Mesenteric fat pad (tissue), 1 donor: Measurements from ENCODE around the gene XAGE5. TPM values are rescaled to one million over a fixed set of nuclear protein-coding genes. Genes with fewer than 3 reads are reported as not detected.
"Not testable (repeated sequence)": the region's sequence is repeated elsewhere in the genome, so short reads cannot be mapped to it uniquely, and the experiment has no call there.

Source experiments
- DNase-seq: peaks from one replicate; pipeline ENCODE4 v3.0.0-alpha.2; 2020; ENCODE audit warnings: low spot score
- long read RNA-seq: library from polyadenylated mRNA; unstranded; transcript quantifications from one replicate; pipeline ENCODE4 v2.0.0, GENCODE V29; 2020
- total RNA-seq: library from RNA; stranded (reverse); fragmentation: NEBNext Ultra II Directional; extraction: Animal tissue kit (Norgen Biotek cat#: 25700); gene quantifications from one replicate; pipeline ENCODE4 v1.2.1, GENCODE V29; 2021
- donor health status: DM: yes; HTN: yes; CAD: no.

Gene XAGE5, protein sequence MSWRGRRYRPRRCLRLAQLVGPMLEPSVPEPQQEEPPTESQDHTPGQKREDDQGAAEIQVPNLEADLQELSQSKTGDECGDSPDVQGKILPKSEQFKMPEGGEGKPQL
- not detected for total RNA-seq
- long read RNA-seq: 0 reads

DNA sequence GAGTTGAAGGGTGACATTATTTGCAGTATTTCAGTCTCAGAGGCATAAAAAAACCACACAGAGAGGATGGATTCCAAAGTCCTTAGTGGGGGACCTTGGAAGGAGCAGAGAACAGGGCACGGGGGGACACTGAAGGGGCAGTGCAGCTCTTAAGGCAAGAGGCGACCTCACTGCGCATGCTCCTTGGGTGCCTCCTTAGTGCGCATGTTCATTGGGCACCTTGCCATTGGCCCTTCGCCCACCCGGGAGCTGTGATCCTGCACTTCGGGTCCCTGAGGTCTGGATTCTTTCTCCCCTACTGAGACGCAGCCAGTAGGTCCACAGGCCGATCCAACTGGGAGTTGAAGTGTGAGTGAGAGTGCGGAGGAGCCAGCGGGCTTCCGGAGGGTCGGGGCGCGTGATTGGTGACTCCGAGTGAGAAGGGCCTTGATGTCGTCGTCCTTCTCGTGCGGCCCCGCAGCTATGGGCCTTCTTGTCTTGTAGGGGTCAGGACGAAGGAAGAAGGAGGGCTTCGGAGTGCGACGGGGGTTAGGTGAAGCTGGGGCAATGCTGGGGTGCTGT, at the start of gene XAGE5:
XAGE5 (plus strand) TSS at position 223 of the 561 bp plus-strand sequence. CDS start 1,280 bp downstream, outside the sequence.
- no peak for DNase-seq

DNA sequence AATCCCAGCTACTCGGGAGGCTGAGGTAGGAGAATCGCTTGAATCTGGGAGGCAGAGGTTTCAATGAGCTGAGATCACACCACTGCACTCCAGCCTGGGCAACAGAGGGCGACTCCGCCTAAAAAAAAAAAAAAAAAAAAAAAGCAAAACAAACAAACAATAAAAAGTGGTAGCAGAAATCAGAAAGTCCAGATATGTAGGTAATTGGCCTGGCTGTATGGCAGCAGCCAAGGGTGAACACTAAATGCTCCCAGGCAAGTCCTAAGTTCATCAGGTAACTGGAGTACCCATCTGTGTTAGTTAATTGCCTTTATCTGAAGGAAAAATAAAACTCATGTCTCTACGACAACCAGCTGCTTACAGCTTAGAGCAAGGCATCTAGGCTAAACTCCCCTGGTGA, 45.1 kb upstream of the XAGE5 start:
- not testable (repeated sequence) for DNase-seq

DNA sequence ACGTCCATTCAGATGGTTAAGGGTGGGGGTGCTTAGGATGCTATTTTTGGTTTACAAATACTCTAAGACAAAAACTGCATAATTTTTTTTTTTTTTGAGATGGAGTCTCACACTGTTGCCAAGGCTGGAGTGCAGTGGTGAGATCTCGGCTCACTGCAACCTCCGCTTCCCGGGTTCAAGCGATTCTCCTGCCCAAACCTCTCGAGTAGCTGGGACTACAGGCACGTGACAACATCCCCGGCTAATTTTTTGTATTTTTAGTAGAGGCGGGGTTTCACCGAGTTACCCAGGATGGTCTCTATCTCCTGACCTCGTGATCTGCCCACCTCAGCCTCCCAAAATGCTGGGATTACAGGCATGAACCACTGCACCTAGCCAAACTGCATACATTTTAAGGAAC, 37.6 kb upstream of the XAGE5 start:
- DNase-seq: peak; percentile 59

DNA sequence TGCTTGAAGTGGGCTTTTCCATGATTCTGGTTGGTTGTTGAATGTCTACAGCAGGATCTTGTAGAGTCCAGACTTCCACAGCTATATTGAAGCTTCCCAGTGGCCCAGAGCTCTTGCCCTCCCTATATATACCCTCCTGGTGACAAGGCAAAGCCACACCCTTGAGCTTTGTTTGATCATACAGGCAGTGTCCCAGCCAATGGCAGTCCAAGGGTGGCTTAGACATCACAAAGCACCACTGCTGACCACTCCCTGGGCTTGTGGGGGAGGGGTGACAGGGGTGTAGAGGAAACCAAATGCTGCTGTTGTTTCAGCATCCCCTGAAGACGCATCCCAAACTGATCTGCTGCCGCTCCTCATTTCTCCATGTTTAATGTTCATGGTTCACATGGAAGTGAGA, 13.8 kb upstream of the XAGE5 start, which contains the start of gene SPANXN5:
SPANXN5 (minus strand) TSS at position 101 of the 400 bp plus-strand sequence; CDS start at position 22, 79 bp downstream.
- not testable (repeated sequence) for DNase-seq

DNA sequence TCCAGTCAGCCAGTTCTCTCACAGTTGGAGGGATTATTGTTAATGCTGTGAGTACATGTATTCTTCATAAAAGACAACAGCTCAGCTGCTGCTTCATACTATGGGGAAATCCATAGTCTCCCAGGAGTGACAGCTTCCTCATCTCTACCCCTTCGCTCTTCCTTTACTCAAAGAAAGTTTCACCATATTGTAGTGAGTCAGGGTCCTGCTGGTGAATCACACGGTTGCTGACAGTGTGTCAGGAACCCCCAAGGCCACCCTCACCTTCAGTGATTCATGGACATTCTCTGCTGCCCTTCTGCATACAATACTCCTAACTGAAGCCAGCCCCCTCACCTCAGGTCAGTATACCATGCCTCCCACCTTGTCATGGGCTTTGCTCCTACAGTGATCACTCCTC, 6.2 kb upstream of the XAGE5 start:
- not testable (repeated sequence) for DNase-seq

DNA sequence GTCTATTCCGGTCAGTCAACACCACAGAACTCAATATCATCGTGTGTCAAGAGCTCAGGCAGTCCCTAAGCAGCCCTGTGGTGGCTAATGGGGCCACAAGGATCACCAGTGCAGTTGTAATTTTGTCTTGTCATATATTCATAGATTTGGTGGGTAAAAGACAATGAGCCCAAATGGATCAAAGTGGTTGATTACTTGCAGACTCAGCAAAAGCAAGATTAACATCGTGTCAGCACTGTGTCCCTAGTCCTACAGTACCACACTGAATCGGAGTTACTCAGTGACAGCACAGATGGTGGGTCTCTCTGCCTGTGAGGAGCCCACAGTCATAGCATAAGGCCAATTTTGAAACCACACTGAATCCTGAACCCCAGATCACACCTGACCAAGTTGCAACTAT, 8.7 kb downstream of the XAGE5 start:
- no peak for DNase-seq

DNA sequence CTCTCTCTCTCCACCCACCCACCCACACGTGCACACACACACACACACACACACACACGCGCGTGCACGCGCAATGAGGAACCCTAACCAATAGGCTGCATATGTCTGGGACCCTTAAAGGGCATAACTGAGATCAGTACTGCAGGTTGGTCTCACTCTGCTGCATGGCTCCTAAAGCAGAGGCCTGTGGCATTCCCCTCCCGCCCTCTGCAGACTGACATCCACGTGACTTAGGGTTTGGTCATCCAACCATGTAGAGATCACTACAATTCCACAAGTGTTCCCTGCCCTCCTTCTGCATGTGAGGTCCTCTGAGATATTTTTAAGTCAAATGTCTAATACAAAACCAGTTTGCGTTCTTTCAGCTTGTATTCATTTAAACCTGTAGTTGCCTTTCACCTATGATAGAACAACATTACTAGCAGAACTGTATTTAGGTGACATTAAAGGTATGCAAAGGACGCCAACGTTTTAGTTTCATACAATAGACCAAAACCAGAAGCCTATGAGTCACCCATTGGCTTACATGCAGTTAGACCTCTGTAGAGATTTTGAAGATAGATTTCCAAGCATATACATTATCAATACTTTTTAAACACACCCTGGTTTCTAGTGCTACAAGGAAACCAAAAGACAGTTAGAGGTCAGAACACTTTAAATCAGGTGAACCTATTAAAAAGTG, 10.1 kb downstream of the XAGE5 start:
- DNase-seq: no peak

DNA sequence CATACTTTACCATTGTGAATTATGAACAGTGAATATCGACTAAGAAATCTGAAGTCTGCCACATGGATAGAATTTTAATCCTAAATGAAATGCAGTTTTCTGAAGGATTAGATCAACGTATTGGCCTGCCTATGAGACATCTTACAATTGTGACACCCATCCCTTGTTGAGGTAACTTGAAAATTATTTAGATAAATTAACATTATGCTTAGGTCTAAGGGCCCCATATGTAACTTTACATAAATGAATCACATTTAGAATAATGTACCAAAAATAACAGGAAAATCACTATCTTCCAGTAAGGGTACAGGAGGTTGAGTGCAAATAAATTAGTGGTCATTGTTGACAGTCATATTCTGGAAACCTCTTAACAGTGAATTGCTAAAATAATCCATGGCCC, 13.5 kb downstream of the XAGE5 start:
- DNase-seq: no peak

DNA sequence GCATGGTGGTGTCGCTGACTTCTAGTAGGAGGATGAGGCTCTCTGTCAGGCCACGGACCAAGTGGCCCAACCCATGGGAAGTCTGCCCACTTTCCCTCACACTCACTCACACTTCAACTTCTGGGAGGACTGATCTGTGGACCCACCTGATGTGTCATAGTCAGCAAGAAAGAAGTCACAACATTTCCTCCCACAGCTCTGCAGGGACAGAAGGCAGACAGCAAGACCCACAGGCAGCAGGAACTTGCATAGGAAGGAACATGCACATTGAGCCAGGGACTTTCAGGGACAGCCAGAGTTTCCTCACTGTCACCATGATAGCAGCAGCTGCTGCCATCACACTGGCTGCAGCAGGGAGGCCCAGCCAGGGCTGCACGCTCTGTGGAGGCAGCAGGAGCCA, 19.5 kb downstream of the XAGE5 start:
- DNase-seq: no peak

DNA sequence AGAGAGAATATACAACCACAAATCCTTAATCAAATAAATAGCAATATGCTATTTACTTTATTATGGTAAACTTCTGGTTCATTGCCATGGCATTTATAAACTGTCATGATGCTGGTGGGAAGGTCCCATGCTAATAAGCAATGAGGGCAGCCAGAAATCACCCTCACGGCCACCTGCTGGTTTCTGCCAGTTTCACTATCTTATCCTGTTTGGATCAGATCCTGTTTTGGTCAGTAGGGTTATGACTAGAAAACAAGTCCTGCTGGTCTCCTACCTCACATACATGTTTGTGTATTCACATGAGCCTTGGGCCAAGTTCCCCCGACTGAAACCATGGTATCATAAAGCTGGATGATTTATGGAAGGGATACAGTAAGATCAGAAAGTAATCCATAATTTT, 28.1 kb downstream of the XAGE5 start:
- no peak for DNase-seq

DNA sequence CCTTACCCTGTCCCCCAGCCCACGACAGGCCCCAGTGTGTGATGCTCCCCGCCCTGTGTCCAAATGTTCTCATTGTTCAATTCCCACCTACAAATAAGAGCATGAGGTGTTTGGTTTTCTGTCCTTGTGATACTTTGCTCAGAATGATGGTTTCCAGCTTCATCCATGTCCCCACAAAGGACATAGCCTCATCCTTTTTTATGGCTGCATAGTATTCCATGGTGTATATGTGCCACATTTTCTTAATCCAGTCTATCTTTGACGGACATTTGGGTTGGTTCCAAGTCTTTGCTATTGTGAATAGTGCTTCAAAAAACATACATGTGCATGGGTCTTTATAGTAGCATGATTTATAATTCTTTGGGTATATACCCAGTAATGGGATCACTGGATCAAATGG, 32.5 kb downstream of the XAGE5 start:
- not testable (repeated sequence) for DNase-seq

DNA sequence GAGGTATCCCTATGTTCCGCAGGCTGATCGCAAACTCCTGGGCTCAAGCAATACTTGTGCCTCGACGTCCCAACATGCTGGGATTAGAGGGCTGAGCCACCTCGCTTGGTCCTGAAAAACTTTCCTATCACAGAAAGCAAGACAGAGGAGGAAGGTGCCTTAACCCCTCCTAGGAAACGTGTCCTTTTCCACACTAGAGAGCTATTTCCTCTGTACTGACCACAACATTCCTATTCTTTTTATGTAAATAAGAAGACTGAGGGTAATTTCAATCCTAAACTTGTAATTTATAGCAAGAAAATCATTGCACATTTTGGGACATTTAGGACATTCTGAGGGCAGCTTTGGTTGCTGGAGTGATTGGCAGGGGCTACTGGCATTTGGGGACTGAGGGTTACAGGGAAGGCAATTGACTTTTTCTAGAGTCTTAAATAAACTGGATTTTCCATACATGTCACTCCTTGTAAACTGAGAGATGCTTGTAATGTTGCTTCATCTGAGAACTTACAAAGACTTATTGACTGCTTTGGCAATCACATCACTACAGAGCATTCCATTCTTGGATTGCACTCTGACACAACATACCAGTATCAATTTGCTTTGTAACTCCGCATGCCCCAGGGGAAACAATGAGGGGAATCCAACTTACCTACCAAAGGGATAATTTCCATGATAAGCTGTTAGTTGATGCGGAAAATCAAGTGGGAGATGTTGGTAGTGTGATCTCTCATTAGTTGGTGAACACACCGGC, 41.2 kb downstream of the XAGE5 start:
- no peak for DNase-seq

DNA sequence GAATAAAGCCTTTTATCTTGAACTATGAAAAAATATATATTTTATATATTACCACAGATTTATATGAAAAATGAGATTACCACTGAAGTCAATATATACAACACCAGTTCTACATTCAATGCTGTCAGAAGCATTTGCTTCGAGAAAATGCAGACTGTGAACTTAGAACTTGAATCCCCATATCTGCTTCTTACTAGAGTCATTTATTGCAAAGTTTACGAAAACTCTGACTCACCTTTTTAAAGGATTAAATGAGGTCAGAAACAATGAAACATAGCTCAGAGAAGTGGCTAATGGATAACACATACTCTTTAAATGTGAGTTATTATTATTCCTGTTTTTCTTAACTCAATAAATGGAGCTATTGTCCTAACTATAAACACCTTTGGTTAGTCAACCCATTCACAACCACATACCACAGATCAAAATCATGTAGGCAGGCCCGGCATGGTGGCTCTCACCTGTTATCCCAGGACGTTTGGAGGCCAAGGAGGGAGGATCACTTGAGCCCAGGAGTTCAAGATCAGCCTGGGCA, 46.0 kb downstream of the XAGE5 start:
- not testable (repeated sequence) for DNase-seq

DNA sequence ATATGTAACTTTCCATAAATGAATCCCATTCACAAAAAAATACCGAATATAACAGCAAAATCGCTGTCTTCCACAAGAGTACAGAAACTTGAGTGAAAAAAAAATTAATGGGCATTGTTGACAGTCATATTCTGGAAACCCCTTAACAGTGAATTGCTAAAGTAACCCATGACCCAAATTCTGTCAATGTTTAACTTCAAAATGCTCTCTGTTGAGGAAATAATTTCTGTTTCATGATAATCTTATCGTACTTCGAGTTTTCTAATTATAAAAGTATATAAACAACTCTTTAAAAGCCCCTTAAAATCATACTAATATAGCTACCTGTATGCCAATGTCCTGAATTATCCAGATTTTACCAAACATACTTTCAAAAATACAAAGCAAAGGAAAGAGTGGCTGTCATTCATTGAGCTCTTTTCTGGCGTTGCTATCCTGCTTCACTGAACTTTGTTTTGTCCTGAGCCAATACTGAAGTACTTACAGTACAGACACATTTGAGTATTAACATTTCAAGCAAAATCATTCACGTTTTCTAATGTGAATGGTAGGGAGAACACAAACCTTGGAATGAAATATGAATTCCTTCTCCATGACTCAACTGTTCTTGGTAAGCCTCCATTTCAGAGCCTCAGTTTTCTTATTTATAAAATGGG, 54.4 kb downstream of the XAGE5 start:
- no peak for DNase-seq

Other genes starting within 250 kb of the XAGE5 start
- gene SSX7, start 156.4 kb upstream of the XAGE5 start, total RNA-seq: not detected
- gene SSX2, start 104.1 kb upstream of the XAGE5 start, total RNA-seq: not detected
- gene SSX2B, start 60.0 kb upstream of the XAGE5 start, total RNA-seq: not detected
- gene SPANXN5, start 13.9 kb upstream of the XAGE5 start, total RNA-seq: not detected
- gene XAGE3, start 56.8 kb downstream of the XAGE5 start, total RNA-seq: not detected
- gene FAM156B, start 86.0 kb downstream of the XAGE5 start, total RNA-seq: 28.5 TPM
- gene FAM156A, start 147.2 kb downstream of the XAGE5 start, total RNA-seq: 31.8 TPM
- gene GPR173, start 237.5 kb downstream of the XAGE5 start, total RNA-seq: 1.9 TPM